ENCODE measurements around the gene RETREG2.

RETREG2 gene

GRCh38 chr2:219205165-219205538 lies 27.1 kb downstream of the RETREG2 start:
- no peak overlapping the region for H3K4me3 ChIP-seq (ENCODE audit: low read depth, low read length)
- TF ChIP-seq CTCF (conservative IDR thresholded peaks at IDR 0.05; ENCODE audit: low read depth, low read length) = no peak
- no peak for DNase-seq (ENCODE audit: low read depth)

GRCh38 chr2:219205981-219206327 lies 27.9 kb downstream of the RETREG2 start:
- DNase-seq (ENCODE audit: low read depth) = no peak
- no peak for TF ChIP-seq CTCF (conservative IDR thresholded peaks at IDR 0.05; ENCODE audit: low read depth, low read length)
- H3K4me3 ChIP-seq (ENCODE audit: low read depth, low read length) = peak overlapping the region; percentile 65

GRCh38 chr2:219206328-219207133 lies 28.5 kb downstream of the RETREG2 start, which contains the start of gene ZFAND2B:
Gene ZFAND2B, plus strand, starts transcription at chr2:219206782. Its CDS starts 206 bp downstream, at chr2:219206988.
- no peak for TF ChIP-seq CTCF (conservative IDR thresholded peaks at IDR 0.05; ENCODE audit: low read depth, low read length)
- peak; percentile 93 for DNase-seq (ENCODE audit: low read depth)

GRCh38 chr2:219207134-219207883 lies 29.2 kb downstream of the RETREG2 start:
- TF ChIP-seq CTCF (conservative IDR thresholded peaks at IDR 0.05; ENCODE audit: low read depth, low read length) = no peak
- DNase-seq (ENCODE audit: low read depth) = no peak
- peak overlapping the region; percentile 86 for H3K4me3 ChIP-seq (ENCODE audit: low read depth, low read length)

More at GRCh38 chr2:219206328-219207133, 28.5 kb downstream of the RETREG2 start, which contains the start of gene ZFAND2B:
- H3K4me3 ChIP-seq (ENCODE audit: low read depth, low read length) = peak within 1 kb of the TSS; percentile 86

GRCh38 chr2:219207884-219208740 lies 30.0 kb downstream of the RETREG2 start:
- TF ChIP-seq CTCF (conservative IDR thresholded peaks at IDR 0.05; ENCODE audit: low read depth, low read length) = no peak
- DNase-seq (ENCODE audit: low read depth) = peak; percentile 57
- H3K4me3 ChIP-seq (ENCODE audit: low read depth, low read length) = peak overlapping the region; percentile 86

GRCh38 chr2:219209236-219210195 lies 31.4 kb downstream of the RETREG2 start:
- H3K4me3 ChIP-seq (ENCODE audit: low read depth, low read length) = no peak overlapping the region
- DNase-seq (ENCODE audit: low read depth) = no peak
- TF ChIP-seq CTCF (conservative IDR thresholded peaks at IDR 0.05; ENCODE audit: low read depth, low read length) = no peak

All from choroid plexus epithelial cell (primary cell).